ENCODE data around the gene KCTD6.

The KCTD6 gene

GRCh38 chr3:58507356-58508078, 15.6 kb downstream of the KCTD6 start:
- TF ChIP-seq SIN3A (IDR thresholded peaks at IDR 0.05; ENCODE audit: borderline replicate concordance, insufficient read depth, low read length) (no peak), REST (IDR thresholded peaks at IDR 0.05; ENCODE audit: insufficient read depth in 1 of 2, low read depth in 2 of 2, low read length in 2 of 2) (no peak)

- no peak for TF ChIP-seq REST (IDR thresholded peaks at IDR 0.05; ENCODE audit: insufficient read depth in 1 of 2, low read depth in 2 of 2, low read length in 2 of 2)
- no peak for TF ChIP-seq SIN3A (IDR thresholded peaks at IDR 0.05; ENCODE audit: borderline replicate concordance, insufficient read depth, low read length)
- no peak for TF ChIP-seq TAF1 (IDR thresholded peaks at IDR 0.05; ENCODE audit: borderline replicate concordance, insufficient read depth, low read length)
- no peak for TF ChIP-seq FOXP2 (optimal IDR thresholded peaks at IDR 0.05; ENCODE audit: borderline replicate concordance, extremely low read depth, extremely low read length, insufficient read depth)
- TF ChIP-seq POLR2AphosphoS5 (IDR thresholded peaks at IDR 0.05; ENCODE audit: low read depth, low read length) = no peak
Measured at GRCh38 chr3:58508437-58508836, 16.5 kb downstream of the KCTD6 start.

GRCh38 chr3:58514405-58514804, 22.5 kb downstream of the KCTD6 start:
- TF ChIP-seq REST (IDR thresholded peaks at IDR 0.05; ENCODE audit: insufficient read depth in 1 of 2, low read depth in 2 of 2, low read length in 2 of 2) (no peak), POLR2AphosphoS5 (IDR thresholded peaks at IDR 0.05; ENCODE audit: low read depth, low read length) (no peak), TAF1 (IDR thresholded peaks at IDR 0.05; ENCODE audit: borderline replicate concordance, insufficient read depth, low read length) (no peak), FOXP2 (optimal IDR thresholded peaks at IDR 0.05; ENCODE audit: borderline replicate concordance, extremely low read depth, extremely low read length, insufficient read depth) (no peak), SIN3A (IDR thresholded peaks at IDR 0.05; ENCODE audit: borderline replicate concordance, insufficient read depth, low read length) (no peak)

- TF ChIP-seq POLR2AphosphoS5 (IDR thresholded peaks at IDR 0.05; ENCODE audit: low read depth, low read length) (no peak), TAF1 (IDR thresholded peaks at IDR 0.05; ENCODE audit: borderline replicate concordance, insufficient read depth, low read length) (no peak), FOXP2 (optimal IDR thresholded peaks at IDR 0.05; ENCODE audit: borderline replicate concordance, extremely low read depth, extremely low read length, insufficient read depth) (no peak), SIN3A (IDR thresholded peaks at IDR 0.05; ENCODE audit: borderline replicate concordance, insufficient read depth, low read length) (no peak), REST (IDR thresholded peaks at IDR 0.05; ENCODE audit: insufficient read depth in 1 of 2, low read depth in 2 of 2, low read length in 2 of 2) (no peak)
Measured at GRCh38 chr3:58518291-58518789, 26.4 kb downstream of the KCTD6 start.
